AG04449 (cell line): ENCODE data around the gene PLEKHA6.

Experiments
- CTCF ChIA-PET: fragments of 350-600 bp; formaldehyde crosslinking; extraction: SDS; loops from one replicate; lab custom pipeline; 2021; ENCODE audit warnings: antibody characterized with exemption; lab: Yijun Ruan, JAX
- POLR2A ChIA-PET: fragments of 400-600, 350-600 bp; formaldehyde crosslinking; extraction: SDS; loops from one replicate; lab custom pipeline; 2020; ENCODE audit warnings: antibody characterized with exemption, inconsistent platforms; lab: Yijun Ruan, JAX
- DNase-seq: peaks from one replicate; pipeline ENCODE4 v3.0.0-alpha.2; 2010; ENCODE audit warnings: low read depth, low spot score
- H3K4me3 ChIP-seq: 2 replicates; pipeline ENCODE4 v1.5.1; 2011; ENCODE audit warnings: low read depth, mild to moderate bottlenecking, control low read depth, low read length
- CTCF ChIP-seq: IDR thresholded peaks from one replicate; pipeline ENCODE4 v1.5.1; 2011; ENCODE audit warnings: mild to moderate bottlenecking, moderate library complexity, low read length, control low read depth, inconsistent platforms; ENCODE audit not compliant: insufficient read depth; ENCODE audit errors: missing control alignments

The PLEKHA6 gene

GRCh38 chr1:204225841-204226735, 133.6 kb downstream of the PLEKHA6 start:
- CTCF ChIA-PET, result interaction anchor here (0.8 to 4.8 kb wide), 4 partner anchors 10 to 137 kb away, joined by 4 to 39 read pairs (median 9); partner anchors contain the start of gene GOLT1A
- POLR2A ChIA-PET, result no interaction called here
- TF ChIP-seq CTCF, result no peak
- H3K4me3 ChIP-seq, result no peak overlapping the region
- DNase-seq, result no peak

- DNase-seq, result no peak
- no peak overlapping the region for H3K4me3 ChIP-seq
- no peak for TF ChIP-seq CTCF
- ChIA-PET POLR2A (no interaction called here), CTCF (interaction anchor here (1.2 to 1.9 kb wide), 3 partner anchors 10 to 174 kb away, joined by 4 to 10 read pairs (median 6); partner anchors contain the start of gene GOLT1A)
Observed at GRCh38 chr1:204224655-204225054, 135.1 kb downstream of the PLEKHA6 start.

- CTCF ChIA-PET, result interaction anchor here (0.6 to 1.9 kb wide), 5 partner anchors 9 to 141 kb away, joined by 3 to 10 read pairs (median 5); partner anchors contain the start of gene GOLT1A
- DNase-seq, result no peak
- POLR2A ChIA-PET, result no interaction called here
- H3K4me3 ChIP-seq, result no peak overlapping the region
- TF ChIP-seq CTCF, result no peak
Observed at GRCh38 chr1:204223129-204223860, 136.4 kb downstream of the PLEKHA6 start.

- no peak for TF ChIP-seq CTCF
- ChIA-PET CTCF (interaction anchor here (0.6 to 1.5 kb wide), 3 partner anchors 14 to 141 kb away, joined by 3 to 5 read pairs (median 3); no protein-coding TSS in a partner anchor), POLR2A (no interaction called here)
- no peak for DNase-seq
- H3K4me3 ChIP-seq, result no peak overlapping the region
Observed at GRCh38 chr1:204222764-204223055, 137.0 kb downstream of the PLEKHA6 start.

GRCh38 chr1:204222006-204222763, 137.5 kb downstream of the PLEKHA6 start:
- CTCF ChIA-PET, result interaction anchor here (1.3 to 1.5 kb wide), 2 partner anchors 13 to 15 kb away, joined by 3 to 5 read pairs; no protein-coding TSS in a partner anchor

More at GRCh38 chr1:204222006-204222763, 137.5 kb downstream of the PLEKHA6 start:
- TF ChIP-seq CTCF, result no peak
- POLR2A ChIA-PET, result no interaction called here
- DNase-seq, result no peak
- H3K4me3 ChIP-seq, result no peak overlapping the region
